ENCODE results near the gene SPAG6. TPM values are rescaled to one million over a fixed set of nuclear protein-coding genes. Genes with fewer than 3 reads are reported as not detected.
A peak's percentile ranks its signal among the peaks of the same experiment; 100 is the strongest.

The SPAG6 gene
- total and polyA plus RNA-seq, 2 of the 8 experiments (the other 6 are each of a cell fraction or from before 2014, with no cell fraction given): 0.14 TPM; not detected in 1

- H2AFZ ChIP-seq (ENCODE audit: low read length): no peak overlapping the region
- H3K36me3 ChIP-seq (ENCODE audit: control insufficient read depth in 2 of 4, insufficient read depth in 4 of 4, low read length in 3 of 4): peaks cover 0 to 3% (median 0%) of the 10 kb centered on the region in 4 experiments; a peak in 1 of 8 replicates
- ChIA-PET POLR2A (ENCODE audit: partially characterized antibody) (interaction anchor here (0.7 to 2.3 kb wide), 8 partner anchors 9 to 91 kb away, joined by 3 to 6 read pairs (median 4); partner anchors contain the start of gene SPAG6), CTCF (ENCODE audit: partially characterized antibody) (interaction anchor here (2.2 kb wide), 1 partner anchor 91 kb away, joined by 7 read pairs; the partner anchor contains the start of gene SPAG6)
- H2BK20ac ChIP-seq (ENCODE audit: low read length): no peak overlapping the region
- H4K8ac ChIP-seq (ENCODE audit: extremely low read depth, insufficient read depth, low read length): no peak overlapping the region
- no peak overlapping the region for H2AK5ac ChIP-seq (ENCODE audit: low read depth, low read length)
- H2BK15ac ChIP-seq (ENCODE audit: low read length): no peak overlapping the region
- no peaks in the 10 kb centered on the region for H3K9me3 ChIP-seq (ENCODE audit: insufficient read depth in 2 of 2, low read depth in 1 of 2, low read length in 1 of 2)
- peak overlapping the region; percentile 38 to 71 (median 66) for H3K4me3 ChIP-seq (ENCODE audit: extremely low read depth in 1 of 4, insufficient read depth in 2 of 4, low read depth in 3 of 4, low read length in 4 of 4)
- H3K27me3 ChIP-seq (replicated peaks in 1 of 4; ENCODE audit: control insufficient read depth in 3 of 4, extremely low read depth in 1 of 4, insufficient read depth in 3 of 4, low read length in 3 of 4): peaks cover 21 to 56% (median 45%) of the 10 kb centered on the region in 4 experiments
- H3K23me2 ChIP-seq (ENCODE audit: low read depth, low read length): peaks cover 11% of the 10 kb centered on the region; the same call in 1 of the 2 replicates
- no peak overlapping the region for H2BK120ac ChIP-seq (replicated peaks; ENCODE audit: low read depth, low read length)
- no peak overlapping the region for H3K18ac ChIP-seq (ENCODE audit: extremely low read depth, low read length)
- H3K23ac ChIP-seq (ENCODE audit: insufficient read length): no peak overlapping the region
- no peak overlapping the region for H4K5ac ChIP-seq (ENCODE audit: insufficient read length, low read depth, low read length)
- H3K4me2 ChIP-seq (ENCODE audit: insufficient read depth in 1 of 2, low read depth in 2 of 2, low read length in 2 of 2): peak overlapping the region; percentile 87 to 98
- H3K9ac ChIP-seq (replicated peaks in 1 of 4; ENCODE audit: extremely low read depth in 1 of 4, low read depth in 3 of 4, low read length in 3 of 4): peak overlapping the region in 1 of 4 experiments; percentile 25; a peak in 2 of 7 replicates
- H3K56ac ChIP-seq (replicated peaks; ENCODE audit: insufficient read length, low read depth, low read length): no peak overlapping the region
- FAIRE-seq: no peak
- no peak for DNase-seq (ENCODE audit: low read depth in 1 of 2, low spot score in 2 of 2)
- H3K4me1 ChIP-seq (replicated peaks in 1 of 4; ENCODE audit: control insufficient read depth in 3 of 4, insufficient read depth in 4 of 4, low read length in 3 of 4): peaks cover 0 to 6% (median 2%) of the 10 kb centered on the region in 4 experiments; a peak in 4 of 7 replicates
- no peaks in the 10 kb centered on the region for H3K79me2 ChIP-seq (ENCODE audit: control insufficient read depth in 1 of 2, insufficient read depth in 2 of 2, low read length in 2 of 2)
- H3K27ac ChIP-seq (ENCODE audit: low read depth, low read length): no peak overlapping the region
- H3K14ac ChIP-seq (ENCODE audit: insufficient read length): no peak overlapping the region
- no peak overlapping the region for H2BK5ac ChIP-seq (ENCODE audit: low read depth, low read length)
- no peaks in the 10 kb centered on the region for H3K79me1 ChIP-seq (ENCODE audit: low read depth, low read length)
- 14% methylated on average over 35 of the region's 35 CpGs; no CpG with 5 or more reads in 1 of the 2 experiments for WGBS, 2 experiments (ENCODE audit: extremely low coverage in 1 of 2, insufficient coverage in 1 of 2, insufficient read length in 1 of 2, insufficient replicate concordance in 2 of 2, low coverage in 1 of 2, low lambda C conversion rate in 2 of 2, missing lambda C conversion rate in 1 of 2)
- no peak overlapping the region for H2BK12ac ChIP-seq (ENCODE audit: low read depth, low read length)
- no peak overlapping the region for H4K91ac ChIP-seq (replicated peaks; ENCODE audit: insufficient read length, low read length)
- no peak overlapping the region for H3K4ac ChIP-seq (replicated peaks; ENCODE audit: insufficient read length, low read depth, low read length)
- peaks cover 0 to 4% of the 10 kb centered on the region in 2 experiments for H4K20me1 ChIP-seq (replicated peaks in 1 of 2; ENCODE audit: control insufficient read depth in 1 of 2, insufficient read depth in 2 of 2, low read length in 2 of 2)
- TF ChIP-seq, protein P1, sequence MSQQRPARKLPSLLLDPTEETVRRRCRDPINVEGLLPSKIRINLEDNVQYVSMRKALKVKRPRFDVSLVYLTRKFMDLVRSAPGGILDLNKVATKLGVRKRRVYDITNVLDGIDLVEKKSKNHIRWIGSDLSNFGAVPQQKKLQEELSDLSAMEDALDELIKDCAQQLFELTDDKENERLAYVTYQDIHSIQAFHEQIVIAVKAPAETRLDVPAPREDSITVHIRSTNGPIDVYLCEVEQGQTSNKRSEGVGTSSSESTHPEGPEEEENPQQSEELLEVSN (IDR thresholded peaks at IDR 0.05): no peak
- TF ChIP-seq USF2 (IDR thresholded peaks at IDR 0.05; ENCODE audit: low read length) (no peak), RFX5 (IDR thresholded peaks at IDR 0.05; ENCODE audit: borderline replicate concordance, low read depth, low read length) (no peak), KDM4A (IDR thresholded peaks at IDR 0.05; ENCODE audit: low read depth, low read length, severe bottlenecking) (no peak), CHD1 (IDR thresholded peaks at IDR 0.05; ENCODE audit: low read depth, low read length) (no peak), POLR2A (IDR thresholded peaks at IDR 0.05; ENCODE audit: control extremely low read depth in 1 of 2, low read depth in 2 of 2, low read length in 2 of 2) (no peak), SAP30 (IDR thresholded peaks at IDR 0.05; ENCODE audit: insufficient read depth, insufficient replicate concordance, low read length) (no peak), POU5F1 (IDR thresholded peaks at IDR 0.05; ENCODE audit: low read depth, low read length) (no peak), RNF2 (IDR thresholded peaks at IDR 0.05; ENCODE audit: borderline replicate concordance, low read depth, low read length, missing control alignments, poor library complexity, severe bottlenecking) (no peak), TCF12 (IDR thresholded peaks at IDR 0.05; ENCODE audit: low read depth, low read length) (no peak), CREB1 (IDR thresholded peaks at IDR 0.05) (no peak), SP4 (IDR thresholded peaks at IDR 0.05; ENCODE audit: low read length) (no peak)
Observed at GRCh38 chr10:22436526-22436892, 91.2 kb downstream of the SPAG6 start.

All from H1 (cell line).